Tibial artery (tissue), 4 donors: ENCODE data around the gene RPL26.
A peak's percentile ranks its signal among the peaks of the same experiment; 100 is the strongest.

Experiments
- DNase-seq, 2 donors: peaks; one replicate each; pipeline ENCODE4 v3.0.0-alpha.2; 2019
- H3K27ac ChIP-seq, 2 donors: fragments of 200-600 bp; sonication (generic) in 1 of 2; 1 replicate in 1 of 2; 2 replicates in 1 of 2; pipeline ENCODE4 v1.5.1; 2018 to 2019; ENCODE audit warnings: mild to moderate bottlenecking in 1 of 2
- H3K27me3 ChIP-seq, 2 donors: fragments of 200-600 bp; sonication (generic) in 1 of 2; one replicate each; pipeline versions ENCODE4 v1.5.1 to v1.6.0; 2016 to 2019
- H3K36me3 ChIP-seq, 3 donors: fragments of 200-600 bp; sonication (generic) in 2 of 3; one replicate each; pipeline ENCODE4 v1.5.1; 2016 to 2019; ENCODE audit warnings: mild to moderate bottlenecking in 2 of 3
- H3K4me1 ChIP-seq, 4 donors: fragments of 200-600 bp; sonication (generic) in 2 of 4; 1 replicate in 3 of 4; 2 replicates in 1 of 4; pipeline ENCODE4 v1.5.1; 2016 to 2019
- H3K4me3 ChIP-seq, 2 donors: fragments of 200-600 bp; sonication (generic) in 1 of 2; 1 replicate in 1 of 2; 2 replicates in 1 of 2; pipeline ENCODE4 v1.5.1; 2018 to 2019; ENCODE audit warnings: mild to moderate bottlenecking in 2 of 2
- H3K9me3 ChIP-seq, 3 donors: fragments of 200-600 bp; sonication (generic) in 1 of 3; one replicate each; pipeline ENCODE4 v1.5.1; 2016 to 2019
- intact Hi-C: fragments of 100-400 bp; cut with DNase I; formaldehyde crosslinking; loops from one replicate; pipeline ENCODE4 v1.15.0; 2023; ENCODE audit warnings: low total_unique reads
- TF ChIP-seq, protein P1 (sequence below), 2 experiments: fragments of 200-600 bp in 1 of 2; fragments of 450-650 bp in 1 of 2; IDR thresholded peaks; one replicate each; pipeline ENCODE4 v1.5.1; 2017 to 2019; ENCODE audit warnings: antibody characterized with exemption in 2 of 2, mild to moderate bottlenecking in 1 of 2, moderate library complexity in 1 of 2

The RPL26 gene

DNA sequence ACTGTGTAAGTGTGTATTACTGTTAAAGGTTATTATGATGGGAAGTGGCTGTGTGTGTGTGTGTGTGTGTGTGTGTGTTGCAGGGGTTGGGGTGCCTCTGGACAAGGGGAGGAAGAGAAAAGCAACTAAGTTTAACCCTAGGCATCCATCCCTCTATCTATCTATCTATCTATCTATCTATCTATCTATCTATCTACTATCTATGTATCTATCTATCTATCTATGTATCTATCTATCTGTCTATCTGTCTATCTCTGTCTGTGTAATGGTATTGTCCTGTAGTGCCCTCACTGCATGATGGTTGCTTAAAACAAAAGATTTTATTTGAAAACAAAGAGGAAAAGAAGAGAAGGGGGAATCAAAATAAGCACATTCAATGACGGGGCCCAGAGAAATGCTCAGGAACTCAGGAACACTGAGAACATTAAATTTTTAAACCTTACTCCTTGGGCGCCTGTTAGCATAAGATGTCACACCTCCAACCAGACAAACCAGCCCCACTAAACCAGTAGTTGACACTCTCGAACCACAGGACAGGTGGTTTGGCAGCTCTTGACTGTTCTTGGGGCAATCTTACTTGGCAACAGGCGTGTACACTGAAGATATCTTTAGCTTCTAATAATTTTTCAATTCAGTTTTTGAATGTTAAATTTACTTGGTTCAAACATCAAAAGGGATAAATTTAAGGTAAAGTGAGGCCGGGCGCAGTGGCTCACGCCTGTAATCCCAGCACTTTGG, 5.1 kb upstream of the RPL26 start:
- H3K9me3 ChIP-seq = no peaks in the 10 kb centered on the region
- H3K4me3 ChIP-seq = no peak overlapping the region
- H3K36me3 ChIP-seq = no peaks in the 10 kb centered on the region
- no peak for DNase-seq
- peaks cover 0 to 7% of the 10 kb centered on the region in 2 donors for H3K27me3 ChIP-seq
- intact Hi-C loops = no loop called here
- H3K4me1 ChIP-seq = peaks cover 0 to 13% (median 13%) of the 10 kb centered on the region in 4 donors
- TF ChIP-seq, protein P1, sequence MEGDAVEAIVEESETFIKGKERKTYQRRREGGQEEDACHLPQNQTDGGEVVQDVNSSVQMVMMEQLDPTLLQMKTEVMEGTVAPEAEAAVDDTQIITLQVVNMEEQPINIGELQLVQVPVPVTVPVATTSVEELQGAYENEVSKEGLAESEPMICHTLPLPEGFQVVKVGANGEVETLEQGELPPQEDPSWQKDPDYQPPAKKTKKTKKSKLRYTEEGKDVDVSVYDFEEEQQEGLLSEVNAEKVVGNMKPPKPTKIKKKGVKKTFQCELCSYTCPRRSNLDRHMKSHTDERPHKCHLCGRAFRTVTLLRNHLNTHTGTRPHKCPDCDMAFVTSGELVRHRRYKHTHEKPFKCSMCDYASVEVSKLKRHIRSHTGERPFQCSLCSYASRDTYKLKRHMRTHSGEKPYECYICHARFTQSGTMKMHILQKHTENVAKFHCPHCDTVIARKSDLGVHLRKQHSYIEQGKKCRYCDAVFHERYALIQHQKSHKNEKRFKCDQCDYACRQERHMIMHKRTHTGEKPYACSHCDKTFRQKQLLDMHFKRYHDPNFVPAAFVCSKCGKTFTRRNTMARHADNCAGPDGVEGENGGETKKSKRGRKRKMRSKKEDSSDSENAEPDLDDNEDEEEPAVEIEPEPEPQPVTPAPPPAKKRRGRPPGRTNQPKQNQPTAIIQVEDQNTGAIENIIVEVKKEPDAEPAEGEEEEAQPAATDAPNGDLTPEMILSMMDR (IDR thresholded peaks at IDR 0.05) = no peak
- no peak overlapping the region for H3K27ac ChIP-seq

DNA sequence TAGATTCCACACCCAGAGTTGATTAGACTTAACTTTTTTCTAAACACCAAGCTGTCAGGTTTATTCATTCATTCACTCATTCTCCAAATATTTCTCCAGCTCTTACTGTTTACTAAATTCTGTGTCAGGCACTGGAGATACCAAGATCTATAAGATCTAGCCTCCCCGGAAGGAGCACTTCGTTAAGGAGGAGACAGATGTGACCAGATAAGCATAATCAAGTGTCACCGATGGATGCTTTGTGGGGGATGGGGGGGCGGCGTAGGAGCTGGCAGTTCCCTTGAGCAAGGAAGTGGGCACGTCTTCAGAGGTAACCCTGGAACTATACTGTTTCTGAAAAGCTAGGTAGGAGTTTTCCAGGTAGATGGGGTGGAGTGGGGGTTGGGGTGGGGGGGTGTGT, 3.8 kb upstream of the RPL26 start:
- peak in 1 of 2 donors; percentile 31 for DNase-seq
- no peaks in the 10 kb centered on the region for H3K27me3 ChIP-seq
- no peak overlapping the region for H3K4me3 ChIP-seq
- intact Hi-C loops = no loop called here
- H3K27ac ChIP-seq = no peak overlapping the region
- peaks cover 0 to under 1% (median 0%) of the 10 kb centered on the region in 3 donors for H3K36me3 ChIP-seq
- peaks cover 0 to 19% (median 17%) of the 10 kb centered on the region in 4 donors for H3K4me1 ChIP-seq
- TF ChIP-seq, protein P1 (IDR thresholded peaks at IDR 0.05) = no peak
- H3K9me3 ChIP-seq = no peaks in the 10 kb centered on the region

DNA sequence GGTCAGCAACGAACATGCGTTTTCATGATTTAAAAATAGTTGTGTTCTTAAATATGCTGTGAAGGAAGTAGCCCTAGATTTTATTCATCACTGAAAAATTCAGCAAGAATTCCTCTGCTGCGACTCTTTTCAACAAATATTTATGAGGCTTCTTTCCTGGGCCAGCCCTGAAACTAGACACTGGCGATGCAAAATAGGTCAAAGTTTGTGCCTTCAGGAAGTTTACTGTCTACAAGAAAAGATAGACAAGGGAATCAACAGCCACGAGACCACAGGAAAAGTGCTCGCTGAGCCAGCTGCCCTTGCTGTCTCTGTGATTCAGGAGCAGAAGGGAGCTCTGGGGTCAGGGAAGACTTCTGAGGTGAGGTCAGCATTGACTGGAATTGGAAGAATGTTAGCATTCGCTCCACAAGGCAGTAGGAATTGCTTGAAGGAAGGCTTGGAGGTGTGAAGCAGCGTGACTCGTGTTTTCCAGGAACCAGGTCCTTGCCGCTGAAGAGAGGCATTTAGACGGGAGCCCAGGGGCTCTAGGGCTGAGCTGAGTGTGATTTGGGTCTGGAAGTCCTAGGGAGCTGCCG, 1.9 kb upstream of the RPL26 start:
- no peak overlapping the region for H3K27ac ChIP-seq
- peak in 1 of 2 donors; percentile 38 for DNase-seq

DNA sequence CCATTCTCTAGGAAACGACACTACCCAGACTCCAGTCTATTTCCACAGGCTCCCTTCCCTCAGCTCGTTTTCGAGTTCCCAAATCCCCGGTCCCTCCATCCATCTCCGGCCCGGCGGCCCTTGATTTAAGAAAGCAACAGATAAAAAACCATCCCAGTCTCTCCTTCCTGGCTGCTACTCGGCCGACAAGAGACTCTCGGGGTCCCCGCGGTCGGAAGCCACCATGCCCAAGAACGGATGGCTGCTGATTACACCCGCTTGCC, 182 bp downstream of the RPL26 start:
- TF ChIP-seq, protein P1 (IDR thresholded peaks at IDR 0.05) = no peak
- peaks cover 33 to 41% (median 36%) of the 10 kb centered on the region in 3 donors for H3K36me3 ChIP-seq
- no peaks in the 10 kb centered on the region for H3K27me3 ChIP-seq
- H3K27ac ChIP-seq = peak overlapping the region; percentile 77 to 79
- peaks cover 0 to 39% (median 33%) of the 10 kb centered on the region in 4 donors for H3K4me1 ChIP-seq
- intact Hi-C loops = loop anchor here (2.0 to 5.0 kb wide), 2 partner anchors 136 to 1361 kb away; partner anchors contain the start of gene BCL6B
- H3K9me3 ChIP-seq = no peaks in the 10 kb centered on the region
- DNase-seq = no peak
- peak overlapping the region; percentile 70 to 97 for H3K4me3 ChIP-seq

More for the DNA sequence above, 1.9 kb upstream of the RPL26 start:
- Histone ChIP-seq H3K4me1 (peaks cover 0 to 38% (median 32%) of the 10 kb centered on the region in 4 donors), H3K9me3 (no peaks in the 10 kb centered on the region), H3K27me3 (no peaks in the 10 kb centered on the region), H3K4me3 (no peak overlapping the region), H3K36me3 (peaks cover 15 to 20% (median 16%) of the 10 kb centered on the region in 3 donors)
- TF ChIP-seq, protein P1 (IDR thresholded peaks at IDR 0.05) = no peak
- intact Hi-C loops = loop anchor here (5.0 kb wide), 1 partner anchor 1363 kb away; the partner anchor contains the start of gene BCL6B

DNA sequence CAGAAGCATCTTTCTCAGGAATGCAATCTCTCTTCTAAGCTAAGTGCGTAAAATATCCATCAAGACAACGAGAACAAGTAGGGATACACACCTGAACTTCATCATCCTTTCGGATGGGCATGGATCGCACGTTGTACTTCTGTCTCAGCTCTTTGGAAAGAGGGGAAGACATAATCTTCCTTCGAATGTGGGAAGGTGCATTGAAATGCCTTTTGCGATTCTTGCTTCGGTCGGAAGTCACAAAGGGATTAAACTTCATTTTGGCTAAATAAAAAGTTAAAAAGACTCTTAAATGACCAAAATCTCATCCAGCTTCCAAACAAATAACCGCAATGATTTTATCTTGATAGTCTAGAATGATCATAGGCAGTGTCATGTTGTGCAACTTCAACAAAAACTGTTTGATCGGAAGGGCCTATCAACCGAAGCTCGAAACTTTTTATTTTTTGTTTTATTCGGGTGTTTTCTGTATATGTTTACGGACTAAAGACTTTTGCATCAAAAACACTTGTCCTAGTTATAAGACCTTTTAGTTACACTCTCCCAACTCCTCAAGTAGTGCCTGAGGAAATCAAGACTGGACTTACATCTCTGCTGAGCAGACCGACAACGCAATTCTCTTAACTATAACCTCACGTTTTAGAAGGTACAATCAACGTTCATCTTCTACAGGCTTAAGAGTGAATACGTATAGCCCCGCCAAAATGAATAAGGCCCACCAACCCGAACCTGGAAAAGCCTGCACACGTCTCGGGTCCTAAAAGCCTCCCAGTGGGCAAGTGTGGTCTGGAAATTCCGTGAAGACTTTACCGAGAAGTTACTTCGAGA, 727 bp downstream of the RPL26 start:
- Histone ChIP-seq H3K27me3 (no peaks in the 10 kb centered on the region), H3K36me3 (peaks cover 38 to 46% (median 41%) of the 10 kb centered on the region in 3 donors), H3K4me3 (peak overlapping the region; percentile 70 to 97), H3K27ac (peak overlapping the region; percentile 77 to 79), H3K9me3 (no peaks in the 10 kb centered on the region), H3K4me1 (peaks cover 0 to 39% (median 33%) of the 10 kb centered on the region in 4 donors)
- intact Hi-C loops = loop anchor here (2.0 to 5.0 kb wide), 2 partner anchors 135 to 1360 kb away; partner anchors contain the start of gene BCL6B
- TF ChIP-seq, protein P1 (IDR thresholded peaks at IDR 0.05) = no peak
- DNase-seq = no peak
